CD14-positive monocyte (primary cell): ENCODE results near the gene SUSD6. TPM values are rescaled to one million over a fixed set of nuclear protein-coding genes. Genes with fewer than 3 reads are reported as not detected.

ENCODE experiments used
- DNase-seq, 3 donors: peaks; one replicate each; pipeline ENCODE4 v3.0.0-alpha.2; 2011 to 2022
- H2AFZ ChIP-seq: 2 replicates; pipeline ENCODE4 v1.6.0; 2012; ENCODE audit warnings: mild to moderate bottlenecking, low read depth, low read length, inconsistent platforms; ENCODE audit not compliant: insufficient read depth, poor library complexity, severe bottlenecking
- H3K27ac ChIP-seq, 2 donors: 1 replicate in 1 of 2; 2 replicates in 1 of 2; pipeline ENCODE4 v1.5.1; 2012 to 2013; ENCODE audit warnings: low read length in 2 of 2, control low read depth in 1 of 2, inconsistent platforms in 1 of 2, low read depth in 1 of 2, mild to moderate bottlenecking in 1 of 2
- H3K27me3 ChIP-seq, 2 donors: one replicate each; pipeline versions ENCODE4 v1.6.0 to v1.6.1; 2011 to 2013; ENCODE audit warnings: low read length in 2 of 2; ENCODE audit not compliant: control insufficient read depth in 2 of 2, insufficient read depth in 2 of 2
- H3K36me3 ChIP-seq, 2 donors: replicated peaks in 1 of 2; 1 replicate in 1 of 2; 2 replicates in 1 of 2; pipeline versions ENCODE4 v1.5.1 to v1.6.1; 2012 to 2013; ENCODE audit warnings: low read length in 2 of 2, control low read depth in 1 of 2, inconsistent platforms in 1 of 2, mild to moderate bottlenecking in 1 of 2; ENCODE audit not compliant: insufficient read depth in 2 of 2, control insufficient read depth in 1 of 2
- H3K4me1 ChIP-seq, 2 donors: 1 replicate in 1 of 2; 2 replicates in 1 of 2; pipeline versions ENCODE4 v1.5.1 to v1.6.1; 2012 to 2013; ENCODE audit warnings: low read length in 2 of 2, control low read depth in 1 of 2, inconsistent platforms in 1 of 2, mild to moderate bottlenecking in 1 of 2, moderate library complexity in 1 of 2; ENCODE audit not compliant: insufficient read depth in 2 of 2, control insufficient read depth in 1 of 2
- H3K4me2 ChIP-seq: replicated peaks from 2 replicates; pipeline ENCODE3; 2012; ENCODE audit warnings: low read length, moderate library complexity, mild to moderate bottlenecking; ENCODE audit not compliant: poor library complexity, severe bottlenecking; ENCODE audit errors: extremely low read depth
- H3K4me3 ChIP-seq, 3 experiments: fragments of 200-600 bp in 1 of 3; sonication (generic) in 1 of 3; replicated peaks in 1 of 3; 1 replicate in 2 of 3; 2 replicates in 1 of 3; pipeline ENCODE4 v1.5.1; 2011 to 2013; ENCODE audit warnings: low read length in 3 of 3, mild to moderate bottlenecking in 3 of 3, control low read depth in 2 of 3, low read depth in 2 of 3, inconsistent platforms in 1 of 3, moderate library complexity in 1 of 3
- H3K79me2 ChIP-seq: 2 replicates; pipeline ENCODE4 v1.6.0; 2012; ENCODE audit warnings: mild to moderate bottlenecking, control low read depth, inconsistent platforms, low read length, moderate library complexity; ENCODE audit not compliant: insufficient read depth
- H3K9ac ChIP-seq: 2 replicates; pipeline ENCODE4 v1.6.0; 2017; ENCODE audit warnings: low read length, mild to moderate bottlenecking; ENCODE audit not compliant: insufficient read depth, poor library complexity, severe bottlenecking
- H3K9me3 ChIP-seq, 2 donors: replicated peaks in 1 of 2; 1 replicate in 1 of 2; 2 replicates in 1 of 2; pipeline versions ENCODE4 v1.5.1 to v1.6.1; 2012 to 2013; ENCODE audit warnings: low read length in 2 of 2, control low read depth in 1 of 2; ENCODE audit not compliant: control insufficient read depth in 1 of 2, insufficient read depth in 1 of 2
- H4K20me1 ChIP-seq: 2 replicates; pipeline ENCODE4 v1.6.0; 2012; ENCODE audit warnings: mild to moderate bottlenecking, low read length, control low read depth, moderate library complexity; ENCODE audit not compliant: insufficient read depth
- H3K27ac Mint-ChIP-seq, 7 donors: one replicate each; pipeline ENCODE4 v1.8.0; 2020; ENCODE audit warnings: mild to moderate bottlenecking in 7 of 7, mixed read lengths in 7 of 7, moderate library complexity in 6 of 7, inconsistent platforms in 2 of 7
- H3K27me3 Mint-ChIP-seq, 3 donors: one replicate each; pipeline ENCODE4 v1.8.0; 2021 to 2022; ENCODE audit warnings: low read depth in 3 of 3, mild to moderate bottlenecking in 3 of 3, mixed read lengths in 3 of 3, moderate library complexity in 3 of 3, inconsistent platforms in 1 of 3
- H3K36me3 Mint-ChIP-seq, 2 donors: one replicate each; pipeline ENCODE4 v1.8.0; 2020; ENCODE audit warnings: mixed read lengths in 2 of 2, inconsistent platforms in 1 of 2, mild to moderate bottlenecking in 1 of 2
- H3K4me1 Mint-ChIP-seq: one replicate; pipeline ENCODE4 v1.8.0; 2020; ENCODE audit warnings: mild to moderate bottlenecking, mixed read lengths
- H3K4me3 Mint-ChIP-seq, 2 donors: one replicate each; pipeline ENCODE4 v1.8.0; 2020; ENCODE audit warnings: mild to moderate bottlenecking in 2 of 2, mixed read lengths in 2 of 2, moderate library complexity in 1 of 2
- H3K9me3 Mint-ChIP-seq, 7 donors: one replicate each; pipeline ENCODE4 v1.8.0; 2020 to 2022; ENCODE audit warnings: mixed read lengths in 7 of 7, mild to moderate bottlenecking in 6 of 7, moderate library complexity in 6 of 7, inconsistent platforms in 2 of 7
- WGBS: methylation state at CpG from one replicate; pipeline ENCODE4 v1.1.5; 2013; ENCODE audit warnings: missing lambda C conversion rate; ENCODE audit not compliant: insufficient coverage; 5-methylcytosine and 5-hydroxymethylcytosine counted together
- intact Hi-C, 2 donors: fragments of 100-400 bp; cut with micrococcal nuclease; formaldehyde crosslinking; loops; one replicate each; pipeline versions ENCODE4 v1.15.0 to v1.15.1; 2023
- polyA plus RNA-seq, 3 donors: library from polyadenylated mRNA; depleted of rRNA in 1 of 3; unstranded in 2 of 3; stranded (reverse) in 1 of 3; fragments of 300-500 nt in 2 of 3; fragments of >200 nt in 1 of 3; fragmentation: Illumina TruSeq in 2 of 3; gene quantifications; 1 replicate in 2 of 3; 2 replicates in 1 of 3; pipeline ENCODE4 v1.2.3, GENCODE V29; 2012 to 2021
- TF ChIP-seq, protein P1 (sequence below): fragments of 200-600 bp; IDR thresholded peaks from one replicate; pipeline ENCODE4 v1.8.0; 2022; ENCODE audit warnings: antibody characterized with exemption, mild to moderate bottlenecking

Gene SUSD6
- polyA plus RNA-seq, 3 donors, result 17.3 to 81.8 (median 30.1) TPM

DNA sequence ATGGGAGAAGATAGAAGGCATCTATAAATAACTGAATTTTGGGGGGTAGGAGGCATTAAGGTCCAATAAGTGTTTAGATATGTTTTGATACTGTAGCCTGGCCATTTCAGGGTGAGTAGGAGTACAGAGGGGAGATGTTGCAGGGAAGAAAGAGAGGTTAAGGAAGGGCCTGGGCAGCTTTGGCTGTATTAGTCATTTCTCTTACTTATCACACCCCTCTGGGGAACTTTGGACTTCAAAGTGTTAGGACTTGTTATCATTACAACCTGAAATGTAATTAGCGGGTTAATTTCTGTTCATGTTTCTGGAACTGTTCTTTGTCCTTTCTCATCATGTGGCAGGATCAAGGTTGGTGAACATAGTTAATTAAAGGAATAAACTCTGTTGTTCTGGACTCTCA, 40.3 kb downstream of the SUSD6 start:
- H3K27me3 Mint-ChIP-seq, result peaks cover 0 to 3% (median 2%) of the 10 kb centered on the region in 3 donors
- intact Hi-C loops, result loop anchor here (2.0 to 10.0 kb wide), 4 partner anchors 37 to 61 kb away; no protein-coding TSS in a partner anchor
- Histone ChIP-seq H2AFZ (no peak overlapping the region), H3K27me3 (no peaks in the 10 kb centered on the region), H4K20me1 (peaks cover 95% of the 10 kb centered on the region), H3K9ac (no peak overlapping the region), H3K27ac (peak overlapping the region; percentile 85 to 98), H3K4me2 (peak overlapping the region; percentile 16), H3K79me2 (peaks cover 99% of the 10 kb centered on the region), H3K36me3 (no peaks in the 10 kb centered on the region), H3K4me3 (peak overlapping the region in 1 of 3 experiments; percentile 16), H3K9me3 (no peaks in the 10 kb centered on the region), H3K4me1 (peaks cover 82 to 96% of the 10 kb centered on the region in 2 donors)
- peaks cover 92% of the 10 kb centered on the region for H3K4me1 Mint-ChIP-seq
- peak overlapping the region; percentile 88 to 100 (median 100) for H3K27ac Mint-ChIP-seq
- H3K36me3 Mint-ChIP-seq, result peaks cover 24 to 40% of the 10 kb centered on the region in 2 donors
- DNase-seq, result peak; percentile 37 to 75 (median 65)
- TF ChIP-seq, protein P1, sequence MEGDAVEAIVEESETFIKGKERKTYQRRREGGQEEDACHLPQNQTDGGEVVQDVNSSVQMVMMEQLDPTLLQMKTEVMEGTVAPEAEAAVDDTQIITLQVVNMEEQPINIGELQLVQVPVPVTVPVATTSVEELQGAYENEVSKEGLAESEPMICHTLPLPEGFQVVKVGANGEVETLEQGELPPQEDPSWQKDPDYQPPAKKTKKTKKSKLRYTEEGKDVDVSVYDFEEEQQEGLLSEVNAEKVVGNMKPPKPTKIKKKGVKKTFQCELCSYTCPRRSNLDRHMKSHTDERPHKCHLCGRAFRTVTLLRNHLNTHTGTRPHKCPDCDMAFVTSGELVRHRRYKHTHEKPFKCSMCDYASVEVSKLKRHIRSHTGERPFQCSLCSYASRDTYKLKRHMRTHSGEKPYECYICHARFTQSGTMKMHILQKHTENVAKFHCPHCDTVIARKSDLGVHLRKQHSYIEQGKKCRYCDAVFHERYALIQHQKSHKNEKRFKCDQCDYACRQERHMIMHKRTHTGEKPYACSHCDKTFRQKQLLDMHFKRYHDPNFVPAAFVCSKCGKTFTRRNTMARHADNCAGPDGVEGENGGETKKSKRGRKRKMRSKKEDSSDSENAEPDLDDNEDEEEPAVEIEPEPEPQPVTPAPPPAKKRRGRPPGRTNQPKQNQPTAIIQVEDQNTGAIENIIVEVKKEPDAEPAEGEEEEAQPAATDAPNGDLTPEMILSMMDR, result no peak
- peak overlapping the region in 1 of 2 donors; percentile 2 for H3K4me3 Mint-ChIP-seq
- WGBS, result no CpG with 5 or more reads among the region's 1 CpG
- no peaks in the 10 kb centered on the region for H3K9me3 Mint-ChIP-seq

- H3K4me3 ChIP-seq, result peak overlapping the region in 1 of 3 experiments; percentile 53
- peak overlapping the region; percentile 67 to 88 for H3K4me3 Mint-ChIP-seq
- peak overlapping the region; percentile 64 for H3K4me2 ChIP-seq
- intact Hi-C loops, result loop anchor here (5.0 to 10.0 kb wide), 2 partner anchors 52 to 59 kb away; no protein-coding TSS in a partner anchor
- peak; percentile 90 to 99 (median 96) for DNase-seq
- H3K9me3 Mint-ChIP-seq, result no peaks in the 10 kb centered on the region
- peak overlapping the region; percentile 75 for H3K9ac ChIP-seq
- peaks cover 95% of the 10 kb centered on the region for H4K20me1 ChIP-seq
- H3K27ac ChIP-seq, result peak overlapping the region; percentile 85 to 98
- peaks cover 87% of the 10 kb centered on the region for H3K4me1 Mint-ChIP-seq
- H3K27ac Mint-ChIP-seq, result peak overlapping the region; percentile 100
- peaks cover 2 to 5% of the 10 kb centered on the region in 2 donors for H3K36me3 ChIP-seq
- TF ChIP-seq, protein P1, result no peak
- peaks cover 17 to 34% of the 10 kb centered on the region in 2 donors for H3K36me3 Mint-ChIP-seq
- peaks cover 76 to 84% of the 10 kb centered on the region in 2 donors for H3K4me1 ChIP-seq
- no peak overlapping the region for H2AFZ ChIP-seq
- peaks cover 0 to 3% (median 0%) of the 10 kb centered on the region in 3 donors for H3K27me3 Mint-ChIP-seq
- WGBS, result 27% methylated on average over 6 of the region's 10 CpGs
- no peaks in the 10 kb centered on the region for H3K27me3 ChIP-seq
- no peaks in the 10 kb centered on the region for H3K9me3 ChIP-seq
- peaks cover 99% of the 10 kb centered on the region for H3K79me2 ChIP-seq
These were observed 41.7 kb downstream of the SUSD6 start for GRCh38 chr14:69652942-69653684.
